ENCODE data around the gene PAN2. TPM values are rescaled to one million over a fixed set of nuclear protein-coding genes. Genes with fewer than 3 reads are reported as not detected.

PAN2 gene
- total RNA-seq, 3 donors from 2014 or later = 44.3 to 84.4 (median 54.1) TPM

DNA sequence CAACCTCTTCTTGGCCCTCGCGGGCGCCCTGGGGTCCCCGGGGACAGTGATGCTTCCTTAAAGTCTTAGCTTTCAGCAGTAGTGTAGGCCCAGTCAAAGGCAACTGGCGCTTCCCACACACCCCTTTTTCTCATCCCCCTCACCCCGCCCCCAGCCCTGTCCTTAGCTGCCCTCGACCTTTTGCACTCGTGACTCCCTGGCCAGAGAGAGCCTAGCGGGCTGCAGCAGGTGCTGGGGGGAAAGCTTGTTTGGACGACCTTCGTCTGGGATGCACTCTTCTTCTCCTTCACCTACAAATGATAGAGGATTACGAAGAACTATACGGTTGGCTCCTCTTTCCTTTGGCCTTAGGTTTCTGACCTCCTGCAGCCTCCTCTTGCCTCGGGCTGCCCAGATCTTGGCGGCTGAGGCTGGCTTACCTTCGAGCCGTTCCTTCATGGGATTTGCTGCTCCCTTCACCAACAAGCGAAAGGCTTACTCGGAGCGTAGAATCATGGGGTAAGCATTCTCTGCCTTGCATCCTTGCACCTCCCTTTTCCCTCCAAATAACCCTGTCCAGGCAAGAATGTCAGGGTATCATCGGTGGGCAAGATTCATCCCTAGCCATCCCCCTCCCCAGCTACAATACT, 66.2 kb downstream of the PAN2 start:
- Histone ChIP-seq H3K4me3 (peak overlapping the region; percentile 59 to 81 (median 75)), H3K4me1 (peaks cover 0 to 3% of the 10 kb centered on the region in 2 donors), H3K27ac (peak overlapping the region; percentile 96), H3K9me3 (no peaks in the 10 kb centered on the region), H3K27me3 (no peaks in the 10 kb centered on the region), H3K36me3 (no peaks in the 10 kb centered on the region)
- intact Hi-C loops (cut with DNase I; ENCODE audit: low total_unique reads) = no loop called here
- DNase-seq (ENCODE audit: low spot score in 2 of 2) = no peak
- TF ChIP-seq POLR2AphosphoS5 (IDR thresholded peaks at IDR 0.05) (no peak), POLR2A (IDR thresholded peaks at IDR 0.05) (no peak)
- TF ChIP-seq, protein P1, sequence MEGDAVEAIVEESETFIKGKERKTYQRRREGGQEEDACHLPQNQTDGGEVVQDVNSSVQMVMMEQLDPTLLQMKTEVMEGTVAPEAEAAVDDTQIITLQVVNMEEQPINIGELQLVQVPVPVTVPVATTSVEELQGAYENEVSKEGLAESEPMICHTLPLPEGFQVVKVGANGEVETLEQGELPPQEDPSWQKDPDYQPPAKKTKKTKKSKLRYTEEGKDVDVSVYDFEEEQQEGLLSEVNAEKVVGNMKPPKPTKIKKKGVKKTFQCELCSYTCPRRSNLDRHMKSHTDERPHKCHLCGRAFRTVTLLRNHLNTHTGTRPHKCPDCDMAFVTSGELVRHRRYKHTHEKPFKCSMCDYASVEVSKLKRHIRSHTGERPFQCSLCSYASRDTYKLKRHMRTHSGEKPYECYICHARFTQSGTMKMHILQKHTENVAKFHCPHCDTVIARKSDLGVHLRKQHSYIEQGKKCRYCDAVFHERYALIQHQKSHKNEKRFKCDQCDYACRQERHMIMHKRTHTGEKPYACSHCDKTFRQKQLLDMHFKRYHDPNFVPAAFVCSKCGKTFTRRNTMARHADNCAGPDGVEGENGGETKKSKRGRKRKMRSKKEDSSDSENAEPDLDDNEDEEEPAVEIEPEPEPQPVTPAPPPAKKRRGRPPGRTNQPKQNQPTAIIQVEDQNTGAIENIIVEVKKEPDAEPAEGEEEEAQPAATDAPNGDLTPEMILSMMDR (IDR thresholded peaks at IDR 0.05) = no peak

DNA sequence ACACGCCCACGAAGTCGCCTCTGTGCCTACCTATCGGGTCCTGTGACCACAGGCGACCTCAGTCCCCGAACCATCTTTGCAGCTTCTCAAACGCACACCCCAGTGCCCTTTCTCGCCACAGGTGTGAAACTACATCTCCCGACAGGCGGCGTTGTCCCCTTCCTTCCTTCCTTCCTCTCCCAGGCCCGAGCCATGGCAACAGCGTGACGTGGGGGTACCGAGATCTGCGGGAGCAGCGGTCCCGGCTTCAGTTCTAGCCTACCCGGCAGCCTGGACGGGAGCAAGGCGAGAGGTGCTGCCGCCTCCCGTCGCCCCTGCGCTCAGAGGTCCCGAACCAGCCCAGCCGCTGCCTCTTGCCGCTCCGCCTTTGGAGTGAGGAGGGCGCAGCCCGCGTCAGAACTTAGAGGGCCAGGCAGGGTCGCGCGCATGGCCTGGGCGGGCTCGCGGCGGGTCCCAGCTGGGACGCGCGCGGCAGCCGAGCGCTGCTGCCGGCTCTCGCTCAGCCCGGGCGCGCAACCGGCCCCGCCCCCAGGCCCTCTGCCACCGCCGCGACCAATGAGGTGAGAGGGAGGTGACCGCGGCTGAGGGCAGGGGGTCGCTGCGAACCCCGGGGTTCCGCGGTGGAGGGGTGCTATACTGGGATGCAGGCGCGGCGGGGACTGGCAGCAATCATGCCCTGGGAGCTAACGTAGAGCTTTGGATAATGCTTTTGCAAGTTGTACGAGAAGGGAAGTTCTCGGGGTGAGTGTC, 66.9 kb downstream of the PAN2 start, which contains the start of gene COQ10A:
COQ10A (plus strand) TSS at position 250 of the 750 bp plus-strand sequence; CDS start at position 427, 177 bp downstream.
- no peak for TF ChIP-seq POLR2A (IDR thresholded peaks at IDR 0.05)
- peak; percentile 69 to 81 (median 77) for TF ChIP-seq POLR2AphosphoS5 (IDR thresholded peaks at IDR 0.05)
- TF ChIP-seq, protein P1 (IDR thresholded peaks at IDR 0.05) = peak; percentile 61 to 88 (median 73)
- H3K4me3 ChIP-seq = peak within 1 kb of the TSS; percentile 59 to 81 (median 75)
- H3K27ac ChIP-seq = peak within 1 kb of the TSS; percentile 96
- no peaks in the 10 kb centered on the region for H3K9me3 ChIP-seq
- peaks cover 0 to 3% of the 10 kb centered on the region in 2 donors for H3K4me1 ChIP-seq
- intact Hi-C loops (cut with DNase I; ENCODE audit: low total_unique reads) = no loop called here
- H3K36me3 ChIP-seq = no peaks in the 10 kb centered on the region
- no peaks in the 10 kb centered on the region for H3K27me3 ChIP-seq
- DNase-seq (ENCODE audit: low spot score in 2 of 2) = peak; percentile 86

Other genes with a start within 250 kb of the PAN2 start
- 100 to 1,000 TPM in 2 of 3 donors, 10 to 100 TPM in 1; 94.4 to 134 (median 116) TPM for gene PA2G4, start 229.4 kb downstream of the PAN2 start, total RNA-seq
- 1,000 to 10,000 TPM; 3,675 to 5,580 (median 4,429) TPM for gene RPL41, start 217.4 kb downstream of the PAN2 start, total RNA-seq
- 1 to 10 TPM; 3.6 to 4.8 (median 4.7) TPM for gene ZC3H10, start 215.7 kb downstream of the PAN2 start, total RNA-seq
- gene ESYT1, start 205.7 kb downstream of the PAN2 start, total RNA-seq = 100 to 1,000 TPM; 132 to 243 (median 146) TPM
- gene MYL6B, start 181.4 kb downstream of the PAN2 start, total RNA-seq = 10 to 100 TPM; 29.6 to 52.8 (median 43.2) TPM
- gene MYL6, start 175.6 kb downstream of the PAN2 start, total RNA-seq = 1,000 to 10,000 TPM; 1,725 to 2,481 (median 1,981) TPM
- 100 to 1,000 TPM; 105 to 114 (median 106) TPM for gene SMARCC2, start 144.5 kb downstream of the PAN2 start, total RNA-seq
- 10 to 100 TPM; 64.4 to 86.6 (median 81.3) TPM for gene RNF41, start 112.1 kb downstream of the PAN2 start, total RNA-seq
- gene NABP2, start 109.7 kb downstream of the PAN2 start, total RNA-seq = 10 to 100 TPM; 24.7 to 31.2 (median 27.5) TPM
- under 1 TPM in 1 of 3 donors, not detected in 2; 0.98 TPM for gene SLC39A5, start 103.9 kb downstream of the PAN2 start, total RNA-seq
- 10 to 100 TPM; 12.8 to 18.4 (median 14.9) TPM for gene ANKRD52, start 75.6 kb downstream of the PAN2 start, total RNA-seq
- gene COQ10A, start 67.1 kb downstream of the PAN2 start, total RNA-seq = 10 to 100 TPM; 18.7 to 23.7 (median 18.7) TPM
- gene CS, start 33.7 kb downstream of the PAN2 start, total RNA-seq = 100 to 1,000 TPM in 2 of 3 donors, 10 to 100 TPM in 1; 79.2 to 132 (median 103) TPM
- 10 to 100 TPM; 69.9 to 86.1 (median 85.9) TPM for gene CNPY2, start 18.0 kb downstream of the PAN2 start, total RNA-seq
- under 1 TPM in 1 of 3 donors, not detected in 2; 0.88 TPM for gene IL23A, start 4.9 kb upstream of the PAN2 start, total RNA-seq
- 100 to 1,000 TPM; 198 to 207 (median 198) TPM for gene STAT2, start 26.1 kb upstream of the PAN2 start, total RNA-seq
- not detected for gene APOF, start 28.9 kb upstream of the PAN2 start, total RNA-seq
- gene TIMELESS, start 115.4 kb upstream of the PAN2 start, total RNA-seq = 1 to 10 TPM; 4.5 to 7.2 (median 6.7) TPM
- not detected for gene MIP, start 120.7 kb upstream of the PAN2 start, total RNA-seq
- gene SPRYD4, start 134.6 kb upstream of the PAN2 start, total RNA-seq = 1 to 10 TPM; 2.9 to 4.8 (median 3.6) TPM
- gene GLS2, start 154.2 kb upstream of the PAN2 start, total RNA-seq = 1 to 10 TPM in 2 of 3 donors, under 1 TPM in 1; 0.16 to 5.1 (median 4.6) TPM
- gene RBMS2, start 187.8 kb upstream of the PAN2 start, total RNA-seq = 10 to 100 TPM; 22.9 to 27.5 (median 27.2) TPM

All from breast epithelium (tissue), 4 donors.